Measurements from ENCODE around the gene BLID. TPM values are rescaled to one million over a fixed set of nuclear protein-coding genes. Genes with fewer than 3 reads are reported as not detected.

Gene BLID
- total RNA-seq, 1 experiment from 2014 or later: 0.41 TPM

- Histone ChIP-seq H3K4me1 (ENCODE audit: control insufficient read depth, insufficient read depth, low read length) (no peaks in the 10 kb centered on the region), H3K27me3 (ENCODE audit: control insufficient read depth, insufficient read depth, low read length) (no peaks in the 10 kb centered on the region), H3K9me3 (ENCODE audit: control insufficient read depth, insufficient read depth, low read depth, low read length) (no peaks in the 10 kb centered on the region), H3K4me3 (ENCODE audit: low read depth in 2 of 2, low read length in 2 of 2) (no peak overlapping the region), H3K27ac (ENCODE audit: low read length) (no peak overlapping the region), H3K36me3 (ENCODE audit: control insufficient read depth, insufficient read depth, low read length) (no peaks in the 10 kb centered on the region)
- ChIA-PET CTCF (no interaction called here), POLR2A (no interaction called here)
- no peak for DNase-seq (ENCODE audit: low read depth, low spot score)
- no peak for ATAC-seq
- in situ Hi-C loops (cut with HindIII; ENCODE audit: low pct_unique_long_range_greater_than_20kb, low sequenced_read_pairs): no loop called here
- BruUV-seq (replicated peaks): no TSS peak
- TF ChIP-seq POLR2AphosphoS5 (IDR thresholded peaks at IDR 0.05; ENCODE audit: low read depth, low read length) (no peak), CTCF (IDR thresholded peaks at IDR 0.05) (no peak), REST (IDR thresholded peaks at IDR 0.05; ENCODE audit: insufficient read depth in 1 of 2, low read depth in 2 of 2, low read length in 1 of 2) (no peak), SIN3A (IDR thresholded peaks at IDR 0.05; ENCODE audit: borderline replicate concordance, insufficient read depth, low read depth, low read length) (no peak), TCF7L2 (IDR thresholded peaks at IDR 0.05; ENCODE audit: low read depth, low read length) (no peak)
- intact Hi-C loops (cut with micrococcal nuclease; ENCODE audit: unreplicated experiment): no loop called here
Observed at GRCh38 chr11:122112470-122113365, 3.3 kb downstream of the BLID start.

- H3K36me3 ChIP-seq (ENCODE audit: control insufficient read depth, insufficient read depth, low read length): no peaks in the 10 kb centered on the region
- no peaks in the 10 kb centered on the region for H3K4me1 ChIP-seq (ENCODE audit: control insufficient read depth, insufficient read depth, low read length)
- CTCF ChIA-PET: no interaction called here
- TF ChIP-seq POLR2AphosphoS5 (IDR thresholded peaks at IDR 0.05; ENCODE audit: low read depth, low read length) (no peak), TCF7L2 (IDR thresholded peaks at IDR 0.05; ENCODE audit: low read depth, low read length) (no peak), CTCF (IDR thresholded peaks at IDR 0.05) (no peak), SIN3A (IDR thresholded peaks at IDR 0.05; ENCODE audit: borderline replicate concordance, insufficient read depth, low read depth, low read length) (no peak), REST (IDR thresholded peaks at IDR 0.05; ENCODE audit: insufficient read depth in 1 of 2, low read depth in 2 of 2, low read length in 1 of 2) (no peak)
- no TSS peak for BruUV-seq (replicated peaks)
- H3K27me3 ChIP-seq (ENCODE audit: control insufficient read depth, insufficient read depth, low read length): no peaks in the 10 kb centered on the region
- DNase-seq (ENCODE audit: low read depth, low spot score): no peak
- intact Hi-C loops (cut with micrococcal nuclease; ENCODE audit: unreplicated experiment): loop anchor here (5.0 kb wide), 1 partner anchor 92 kb away; no protein-coding TSS in a partner anchor
- ATAC-seq: no peak
- H3K9me3 ChIP-seq (ENCODE audit: control insufficient read depth, insufficient read depth, low read depth, low read length): no peaks in the 10 kb centered on the region
- no peak overlapping the region for H3K4me3 ChIP-seq (ENCODE audit: low read depth in 2 of 2, low read length in 2 of 2)
- POLR2A ChIA-PET: no interaction called here
- no peak overlapping the region for H3K27ac ChIP-seq (ENCODE audit: low read length)
- in situ Hi-C loops (cut with HindIII; ENCODE audit: low pct_unique_long_range_greater_than_20kb, low sequenced_read_pairs): no loop called here
Observed at GRCh38 chr11:122109932-122110331, 6.1 kb downstream of the BLID start.

All from Panc1 (cell line).